Lower leg skin (tissue), 4 donors: ENCODE measurements around the gene TMEM37. TPM values are rescaled to one million over a fixed set of nuclear protein-coding genes. Genes with fewer than 3 reads are reported as not detected.
"Not testable (repeated sequence)": the region's sequence is repeated elsewhere in the genome, so short reads cannot be mapped to it uniquely, and the experiment has no call there.

ENCODE experiments used
- DNase-seq, 2 donors: peaks; one replicate each; pipeline ENCODE4 v3.0.0-alpha.2; 2019; ENCODE audit warnings: low spot score in 2 of 2
- H3K4me3 ChIP-seq: fragments of 200-600 bp; sonication (generic); 2 replicates; pipeline ENCODE4 v1.5.1; 2017; ENCODE audit warnings: mild to moderate bottlenecking, low read depth; ENCODE audit not compliant: poor library complexity, severe bottlenecking
- POLR2A ChIP-seq, 2 donors: fragments of 450-650 bp; IDR thresholded peaks; one replicate each; pipeline ENCODE4 v1.6.1; 2016 to 2017; ENCODE audit warnings: antibody characterized with exemption in 2 of 2, mild to moderate bottlenecking in 1 of 2, moderate library complexity in 1 of 2
- WGBS, 2 donors: methylation state at CpG; one replicate each; pipeline ENCODE4 v1.1.5; 2018; 5-methylcytosine and 5-hydroxymethylcytosine counted together
- intact Hi-C: fragments of 100-400 bp; cut with DNase I; formaldehyde crosslinking; loops from one replicate; pipeline ENCODE4 v1.15.0; 2023; ENCODE audit warnings: low total_unique reads
- total RNA-seq, 4 donors: library from RNA; depleted of rRNA; stranded (reverse); fragments of >200 nt; gene quantifications; one replicate each; pipeline ENCODE4 v1.1.0, GENCODE V29; 2016
- TF ChIP-seq, protein P1 (sequence below), 3 donors: fragments of 450-650 bp; IDR thresholded peaks; one replicate each; pipeline ENCODE4 v1.5.1; 2016; ENCODE audit warnings: antibody characterized with exemption in 3 of 3, mild to moderate bottlenecking in 3 of 3, moderate library complexity in 2 of 3

The TMEM37 gene
- total RNA-seq, 4 donors from 2014 or later, result 2.8 to 8.7 (median 6.8) TPM

DNA sequence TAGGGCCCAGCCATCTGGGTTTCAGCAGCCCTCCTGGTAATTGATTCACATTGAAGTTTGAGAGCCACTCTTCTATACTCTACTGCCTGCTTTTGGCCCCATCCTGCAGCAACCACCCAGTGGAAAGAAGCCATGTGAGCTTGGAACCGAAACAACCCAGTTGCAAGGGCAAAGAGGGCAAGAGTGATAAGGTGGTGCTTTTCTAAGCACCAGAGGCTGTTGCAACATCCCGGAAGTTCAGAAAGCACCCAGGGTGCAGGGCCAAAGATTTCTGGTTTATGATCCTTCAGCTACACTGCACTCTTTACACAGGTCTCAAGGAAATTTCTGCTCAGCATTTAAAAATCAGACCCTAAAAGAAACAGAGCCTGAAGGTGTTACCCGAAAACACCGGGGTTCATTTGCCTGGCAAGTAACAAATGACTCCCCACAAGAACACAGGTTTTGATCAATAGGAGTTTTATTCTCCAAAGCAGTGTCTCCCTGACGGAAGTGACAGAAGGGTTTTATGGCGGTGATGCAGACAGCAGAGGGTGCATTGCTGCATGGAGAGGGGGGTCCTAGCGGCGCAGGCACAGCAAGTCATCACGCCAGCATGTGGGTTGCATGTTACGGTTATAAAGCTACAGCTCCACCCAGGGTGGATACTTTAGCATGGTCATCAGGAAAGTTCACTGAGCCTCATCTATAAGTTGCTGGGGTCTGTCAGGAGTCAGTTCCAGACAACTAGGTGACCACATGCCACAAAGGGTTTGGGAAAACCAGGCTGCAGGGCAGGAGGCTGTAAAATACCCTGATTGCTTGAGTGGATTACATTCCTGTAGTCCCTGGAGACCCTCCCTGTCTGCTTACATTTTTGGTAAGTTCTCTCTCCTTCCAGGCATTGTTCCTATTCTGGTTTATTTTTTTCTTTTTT lies 28.8 kb upstream of the TMEM37 start:
- peak in 1 of 2 donors; percentile 49 for DNase-seq
- WGBS, 2 donors, result 66 to 73% methylated on average over 10 of the region's 10 CpGs
- intact Hi-C loops, result no loop called here
- no peak for TF ChIP-seq POLR2A (IDR thresholded peaks at IDR 0.05)
- TF ChIP-seq, protein P1, sequence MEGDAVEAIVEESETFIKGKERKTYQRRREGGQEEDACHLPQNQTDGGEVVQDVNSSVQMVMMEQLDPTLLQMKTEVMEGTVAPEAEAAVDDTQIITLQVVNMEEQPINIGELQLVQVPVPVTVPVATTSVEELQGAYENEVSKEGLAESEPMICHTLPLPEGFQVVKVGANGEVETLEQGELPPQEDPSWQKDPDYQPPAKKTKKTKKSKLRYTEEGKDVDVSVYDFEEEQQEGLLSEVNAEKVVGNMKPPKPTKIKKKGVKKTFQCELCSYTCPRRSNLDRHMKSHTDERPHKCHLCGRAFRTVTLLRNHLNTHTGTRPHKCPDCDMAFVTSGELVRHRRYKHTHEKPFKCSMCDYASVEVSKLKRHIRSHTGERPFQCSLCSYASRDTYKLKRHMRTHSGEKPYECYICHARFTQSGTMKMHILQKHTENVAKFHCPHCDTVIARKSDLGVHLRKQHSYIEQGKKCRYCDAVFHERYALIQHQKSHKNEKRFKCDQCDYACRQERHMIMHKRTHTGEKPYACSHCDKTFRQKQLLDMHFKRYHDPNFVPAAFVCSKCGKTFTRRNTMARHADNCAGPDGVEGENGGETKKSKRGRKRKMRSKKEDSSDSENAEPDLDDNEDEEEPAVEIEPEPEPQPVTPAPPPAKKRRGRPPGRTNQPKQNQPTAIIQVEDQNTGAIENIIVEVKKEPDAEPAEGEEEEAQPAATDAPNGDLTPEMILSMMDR (IDR thresholded peaks at IDR 0.05), result no peak
- H3K4me3 ChIP-seq, result no peak overlapping the region

DNA sequence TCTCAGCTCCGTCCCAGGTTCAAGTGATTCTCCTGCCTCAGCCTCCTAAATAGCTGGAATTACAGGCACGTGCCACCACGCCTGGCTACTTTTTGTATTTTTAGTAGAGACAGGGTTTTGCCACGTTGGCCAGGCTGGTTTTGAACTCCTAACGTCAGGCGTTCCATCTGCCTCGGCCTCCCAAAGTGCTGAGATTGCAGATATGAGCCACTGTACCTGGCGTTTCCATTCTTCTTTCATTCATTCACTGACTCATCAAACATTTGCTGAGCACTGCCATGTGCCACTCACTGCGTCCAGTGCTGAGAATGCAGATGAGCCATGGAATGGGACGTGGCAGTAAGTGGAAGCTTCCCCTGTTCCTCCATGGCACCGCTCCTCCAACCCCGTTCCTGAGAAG lies 28.0 kb upstream of the TMEM37 start:
- 90 to 93% methylated on average over 12 of the region's 12 CpGs for WGBS, 2 donors
- H3K4me3 ChIP-seq, DNase-seq: not testable (repeated sequence)
- intact Hi-C loops, result loop anchor here (2.0 kb wide), 1 partner anchor 73 kb away; no protein-coding TSS in a partner anchor

DNA sequence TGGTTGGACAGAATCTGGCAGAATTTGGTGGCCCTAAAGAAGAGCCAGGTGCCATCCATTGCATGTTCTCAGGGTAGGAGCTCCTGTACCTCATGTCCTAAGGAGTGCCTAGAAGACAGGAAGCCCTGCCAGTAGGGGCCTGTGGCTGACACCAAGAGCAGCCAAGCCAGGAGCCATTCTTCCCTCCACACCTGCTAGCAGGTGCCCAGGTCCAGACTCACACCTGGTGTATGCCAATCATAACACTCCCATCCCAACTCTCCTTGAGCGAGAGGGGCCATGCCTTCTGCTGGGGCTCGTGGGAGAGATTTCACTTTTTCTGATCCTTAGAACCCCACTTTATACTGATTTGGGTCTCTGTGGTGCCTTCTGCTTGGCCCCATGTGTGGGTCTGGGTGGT lies 26.5 kb upstream of the TMEM37 start:
- intact Hi-C loops, result loop anchor here (2.0 kb wide), 1 partner anchor 72 kb away; no protein-coding TSS in a partner anchor
- no peak overlapping the region for H3K4me3 ChIP-seq
- 93 to 100% methylated on average over 2 of the region's 2 CpGs for WGBS, 2 donors
- no peak for TF ChIP-seq POLR2A (IDR thresholded peaks at IDR 0.05)
- TF ChIP-seq, protein P1 (IDR thresholded peaks at IDR 0.05), result no peak
- DNase-seq, result peak in 1 of 2 donors; percentile 66

DNA sequence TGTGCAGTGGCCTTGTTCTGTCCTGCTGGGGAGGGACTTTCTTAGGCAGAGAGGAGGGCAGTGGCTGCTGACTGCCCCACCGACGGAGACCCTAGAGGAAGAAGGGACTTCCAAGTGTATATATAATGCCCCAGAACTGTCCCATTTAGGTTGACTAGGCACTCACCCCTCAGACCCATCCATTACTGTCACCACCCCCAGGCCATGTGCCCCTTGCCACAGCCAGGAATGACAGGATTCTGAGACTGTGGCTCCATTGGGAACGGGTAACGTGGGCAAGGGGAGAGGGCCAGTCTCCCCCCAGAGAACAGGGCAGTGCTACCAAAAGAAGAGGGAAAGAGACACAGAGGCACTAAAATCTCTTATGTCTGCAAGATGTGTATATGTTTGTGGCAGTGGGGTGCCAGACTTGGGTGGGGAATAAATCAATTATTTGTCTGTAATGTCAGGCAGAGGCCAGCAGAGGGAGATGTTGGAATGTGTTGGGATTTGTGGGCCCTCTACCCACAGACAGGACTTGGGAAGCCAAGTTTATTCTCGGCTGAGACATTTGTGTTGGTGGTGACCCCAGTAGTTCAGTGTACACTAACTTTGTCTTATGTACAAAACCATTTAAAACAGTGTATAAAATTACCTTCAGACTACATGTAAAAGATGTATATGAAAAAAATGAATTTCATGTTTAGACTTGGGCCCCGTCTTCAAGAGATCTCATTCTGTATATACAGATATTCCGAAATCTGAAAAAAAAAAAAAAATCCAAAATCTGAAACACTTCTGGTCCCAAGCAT lies 24.0 kb upstream of the TMEM37 start:
- TF ChIP-seq POLR2A (IDR thresholded peaks at IDR 0.05), result no peak
- TF ChIP-seq, protein P1 (IDR thresholded peaks at IDR 0.05), result peak in 1 of 3 donors; percentile 94
- intact Hi-C loops, result no loop called here
- DNase-seq, result peak; percentile 58 to 83
- WGBS, 2 donors, result 61 to 64% methylated on average over 7 of the region's 7 CpGs
- no peak overlapping the region for H3K4me3 ChIP-seq

DNA sequence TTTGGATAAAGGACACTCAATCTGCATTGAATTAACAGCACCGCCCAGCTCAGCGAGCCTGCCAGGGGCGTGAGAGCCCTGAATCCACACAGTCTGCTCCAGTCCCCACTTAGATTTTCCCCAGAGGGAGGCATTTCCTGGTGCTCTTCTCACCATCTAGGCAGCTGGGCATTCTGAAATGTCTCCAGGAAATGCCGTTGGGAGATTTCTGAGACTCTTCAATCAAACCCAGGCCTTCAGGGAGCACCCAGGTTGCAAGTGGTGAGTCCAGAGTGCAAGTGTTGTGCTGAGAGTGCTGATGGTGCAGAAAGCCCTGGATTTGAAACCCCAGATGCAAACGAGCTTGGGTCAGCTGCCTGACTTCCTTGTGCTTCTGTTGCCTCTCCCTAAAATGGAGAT lies 23.4 kb upstream of the TMEM37 start:
- TF ChIP-seq POLR2A (IDR thresholded peaks at IDR 0.05), result no peak
- TF ChIP-seq, protein P1 (IDR thresholded peaks at IDR 0.05), result no peak
- peak; percentile 53 to 88 for DNase-seq
- intact Hi-C loops, result no loop called here
- no peak overlapping the region for H3K4me3 ChIP-seq
- 38 to 55% methylated on average over 5 of the region's 5 CpGs for WGBS, 2 donors

DNA sequence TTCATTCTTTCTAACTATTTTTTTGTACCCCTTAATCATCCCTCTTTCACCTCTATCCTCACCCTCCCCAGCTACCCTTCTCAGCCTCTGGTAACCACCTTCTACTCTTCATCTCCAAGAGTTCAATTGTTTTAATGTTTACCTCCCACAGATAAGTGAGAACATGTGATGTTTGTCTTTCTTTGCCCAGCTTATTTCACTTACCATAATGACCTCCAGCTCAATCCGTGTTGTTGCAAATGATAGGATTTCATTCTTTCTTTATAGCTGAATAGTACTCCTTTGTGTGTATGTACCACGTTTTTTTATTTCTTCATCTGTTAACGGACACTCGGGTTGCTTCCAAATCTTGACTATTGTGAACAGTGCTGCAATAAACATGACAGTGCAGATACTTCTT lies 22.1 kb upstream of the TMEM37 start:
- no peak for DNase-seq
- 75 to 79% methylated on average over 4 of the region's 4 CpGs for WGBS, 2 donors
- TF ChIP-seq, protein P1 (IDR thresholded peaks at IDR 0.05), result no peak
- TF ChIP-seq POLR2A (IDR thresholded peaks at IDR 0.05), result no peak
- intact Hi-C loops, result no loop called here
- no peak overlapping the region for H3K4me3 ChIP-seq
